ENCODE data around the gene TRMT44.
A peak's percentile ranks its signal among the peaks of the same experiment; 100 is the strongest.
"Not testable (repeated sequence)": the region's sequence is repeated elsewhere in the genome, so short reads cannot be mapped to it uniquely, and the experiment has no call there.

TRMT44 gene

DNA sequence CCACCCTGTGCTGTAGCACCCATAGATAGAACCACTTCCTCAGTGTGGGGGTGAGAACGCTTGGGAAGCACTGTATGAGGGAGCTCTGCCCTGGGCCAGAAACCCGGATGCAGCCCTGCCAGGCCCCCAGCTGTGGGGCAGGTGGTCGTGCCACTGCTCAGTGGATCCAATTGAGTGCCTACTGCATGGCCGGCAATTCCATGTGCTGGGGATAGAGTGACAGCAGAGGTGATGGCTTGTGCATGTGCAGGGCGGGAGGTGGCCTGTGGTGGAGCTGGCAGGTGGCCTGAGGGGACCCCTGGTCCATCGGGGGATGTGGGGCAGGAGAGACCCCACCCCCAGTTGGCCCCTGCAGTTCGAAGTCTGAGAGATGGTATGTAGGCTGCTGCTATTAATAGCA, 60.4 kb downstream of the TRMT44 start:
- no peak for DNase-seq

DNA sequence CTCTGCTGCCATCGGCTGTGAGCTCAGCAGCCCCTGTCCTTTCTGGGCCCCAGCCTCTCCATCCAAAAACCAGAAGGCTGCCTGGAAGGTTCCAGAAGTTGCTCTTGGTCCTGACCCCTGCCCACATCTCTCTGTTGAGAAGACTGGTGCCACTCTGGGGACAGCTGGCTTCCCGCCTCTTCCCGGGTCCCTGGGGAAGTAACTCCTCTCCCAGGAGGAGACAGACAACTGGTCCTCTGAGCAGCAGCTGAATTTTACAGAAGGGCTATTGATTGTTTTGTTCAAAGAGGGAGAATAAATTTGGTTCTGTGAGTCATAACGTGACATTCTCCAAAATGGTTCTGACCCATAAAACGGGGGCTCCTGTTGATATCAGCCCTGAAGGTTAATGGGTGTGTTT, 61.2 kb downstream of the TRMT44 start:
- DNase-seq = no peak

DNA sequence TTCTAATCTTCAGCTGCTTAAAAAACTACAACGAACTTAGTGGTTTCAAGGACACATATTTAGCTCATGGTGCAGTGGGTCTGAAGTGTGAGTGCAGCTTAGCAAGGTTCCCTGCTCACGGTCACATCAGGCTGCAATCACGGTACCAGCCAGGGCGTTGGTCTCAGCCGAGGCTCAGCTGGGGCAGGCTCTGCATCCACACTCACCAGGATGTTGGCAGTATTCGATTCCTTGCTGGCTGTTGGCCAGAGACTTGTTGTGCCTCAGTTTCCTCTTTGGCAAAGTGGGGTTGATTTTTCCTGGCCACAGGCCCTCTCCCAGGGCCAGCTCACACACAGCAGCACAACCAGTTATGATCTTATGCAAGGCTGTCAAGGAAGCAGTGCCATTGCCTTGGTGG, 61.8 kb downstream of the TRMT44 start:
- DNase-seq = no peak

DNA sequence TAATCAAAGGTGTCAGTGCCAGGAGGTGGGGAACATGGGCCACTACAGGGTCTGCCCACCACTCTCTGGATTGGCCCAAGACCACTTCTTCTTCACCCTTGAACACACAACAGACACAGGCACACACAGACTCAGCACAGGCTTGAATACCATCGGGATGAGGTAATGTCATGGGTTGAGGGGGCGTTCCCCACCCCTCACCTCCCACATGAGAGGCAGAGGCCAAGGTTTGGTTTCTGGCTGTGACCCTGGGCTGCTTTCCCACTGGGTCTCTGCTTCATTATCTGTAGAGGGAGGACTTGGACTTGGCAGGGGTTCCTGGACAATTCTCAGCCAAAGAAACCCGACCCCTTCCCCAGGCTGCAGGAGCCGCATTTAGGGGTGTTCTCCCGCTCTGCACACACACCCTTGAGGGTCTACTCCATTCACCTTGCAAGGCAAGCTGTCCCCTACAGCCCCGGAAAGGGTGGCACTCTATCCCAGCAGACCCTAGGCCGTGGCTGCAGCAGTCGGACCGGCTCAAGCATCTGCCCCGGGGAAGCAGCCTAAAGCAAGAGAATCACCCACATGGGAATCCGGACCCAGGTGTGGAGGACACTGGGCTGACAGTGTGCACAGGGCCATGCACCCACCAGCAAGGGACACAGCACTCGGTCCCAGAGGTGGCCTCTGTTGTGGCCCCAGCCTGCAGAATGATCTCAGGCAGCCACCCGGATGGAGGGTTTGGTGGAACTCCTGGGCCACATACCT, 62.4 kb downstream of the TRMT44 start:
- DNase-seq = no peak

DNA sequence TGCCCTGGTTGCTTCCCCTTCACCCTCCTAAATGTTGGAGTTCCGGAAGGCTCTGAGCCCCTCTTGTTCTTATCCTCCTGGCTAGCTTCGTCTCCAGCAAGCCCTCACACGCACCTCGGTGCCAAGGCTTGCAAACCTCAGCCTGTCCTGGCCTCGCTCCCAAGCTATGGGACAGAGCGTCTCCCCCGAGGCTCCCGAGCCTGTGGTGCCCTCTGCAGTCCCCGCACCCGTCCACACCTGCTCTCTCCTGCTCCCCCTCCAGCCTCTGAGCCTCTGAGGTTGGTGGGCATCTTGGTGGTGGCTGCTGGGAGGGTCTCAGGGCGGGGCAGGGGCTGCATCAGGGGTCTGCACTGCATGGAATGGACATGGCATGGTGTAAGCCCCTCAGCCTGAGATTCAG, 63.2 kb downstream of the TRMT44 start:
- DNase-seq = no peak

DNA sequence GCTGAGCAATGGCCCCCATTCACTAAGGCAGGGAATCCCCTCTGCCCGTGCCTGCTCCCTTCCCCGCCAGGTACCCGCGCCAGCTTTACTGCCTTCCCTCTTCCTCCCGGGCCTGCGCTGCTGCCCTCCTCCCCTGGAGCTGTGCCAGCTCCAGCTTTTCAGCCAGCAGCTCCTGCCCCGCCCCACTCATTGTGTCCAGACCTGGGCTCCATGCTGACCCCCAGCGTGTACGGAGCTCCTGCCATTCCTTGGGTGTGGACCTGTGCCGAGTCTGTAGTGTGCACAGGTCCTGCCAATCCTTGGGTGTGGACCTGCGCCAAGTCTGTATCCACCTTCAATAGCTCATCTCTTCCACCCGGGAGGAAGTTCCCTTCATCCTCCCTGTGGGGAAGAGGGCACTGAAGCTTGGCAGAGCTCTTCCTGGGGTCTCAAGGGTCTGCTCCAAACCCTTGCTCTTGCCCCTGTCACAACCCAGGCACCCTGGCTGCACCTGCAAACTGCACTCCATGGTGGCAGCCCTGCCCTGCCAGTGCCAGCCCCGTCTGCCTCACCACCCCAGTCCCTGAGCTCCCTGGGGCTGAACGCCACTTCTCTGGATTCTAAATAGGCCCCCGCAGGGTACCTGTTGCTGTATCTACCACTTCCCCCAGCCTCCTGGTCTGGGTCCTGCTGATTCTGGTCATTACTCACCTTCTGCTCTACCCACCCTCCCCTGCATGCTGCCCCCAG, 63.9 kb downstream of the TRMT44 start:
- peak; percentile 46 for DNase-seq

DNA sequence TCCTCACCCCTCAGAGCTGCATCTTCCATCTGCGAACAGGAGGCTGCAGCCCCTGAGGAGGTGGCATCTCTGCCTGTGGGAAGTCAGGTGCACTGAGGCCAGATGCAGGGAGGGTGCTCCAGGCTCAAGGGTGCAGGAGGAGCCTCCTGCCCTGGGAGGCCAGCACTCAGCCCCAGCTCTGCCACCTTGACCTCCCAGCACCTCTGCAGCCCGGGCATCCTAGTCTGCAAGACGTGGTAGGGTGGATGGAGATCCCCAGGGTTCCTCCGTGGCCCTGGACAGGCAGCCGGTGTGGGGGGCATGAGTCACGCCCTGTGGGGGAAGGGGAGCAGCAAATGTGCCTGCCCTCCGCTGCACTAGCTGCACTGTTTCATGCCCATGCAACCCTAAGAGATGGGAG, 64.7 kb downstream of the TRMT44 start:
- no peak for DNase-seq

DNA sequence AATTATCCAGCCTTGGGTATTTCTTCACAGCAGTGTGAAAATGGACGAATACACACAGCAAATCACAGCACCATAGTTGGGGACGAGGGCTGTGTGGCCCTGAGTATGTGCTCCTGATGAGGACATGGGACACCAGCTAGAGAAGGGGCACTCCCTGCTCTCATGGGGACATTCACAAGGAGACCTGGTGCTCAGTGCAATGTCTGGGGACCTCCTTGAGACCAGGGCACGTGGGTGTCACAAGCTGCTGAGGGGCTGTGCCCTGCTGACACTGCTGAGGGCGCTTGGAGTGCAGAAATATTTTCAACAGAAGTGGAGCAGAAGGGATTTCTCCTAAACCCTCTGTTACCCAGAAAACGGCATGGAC, 65.4 kb downstream of the TRMT44 start:
- no peak for DNase-seq

DNA sequence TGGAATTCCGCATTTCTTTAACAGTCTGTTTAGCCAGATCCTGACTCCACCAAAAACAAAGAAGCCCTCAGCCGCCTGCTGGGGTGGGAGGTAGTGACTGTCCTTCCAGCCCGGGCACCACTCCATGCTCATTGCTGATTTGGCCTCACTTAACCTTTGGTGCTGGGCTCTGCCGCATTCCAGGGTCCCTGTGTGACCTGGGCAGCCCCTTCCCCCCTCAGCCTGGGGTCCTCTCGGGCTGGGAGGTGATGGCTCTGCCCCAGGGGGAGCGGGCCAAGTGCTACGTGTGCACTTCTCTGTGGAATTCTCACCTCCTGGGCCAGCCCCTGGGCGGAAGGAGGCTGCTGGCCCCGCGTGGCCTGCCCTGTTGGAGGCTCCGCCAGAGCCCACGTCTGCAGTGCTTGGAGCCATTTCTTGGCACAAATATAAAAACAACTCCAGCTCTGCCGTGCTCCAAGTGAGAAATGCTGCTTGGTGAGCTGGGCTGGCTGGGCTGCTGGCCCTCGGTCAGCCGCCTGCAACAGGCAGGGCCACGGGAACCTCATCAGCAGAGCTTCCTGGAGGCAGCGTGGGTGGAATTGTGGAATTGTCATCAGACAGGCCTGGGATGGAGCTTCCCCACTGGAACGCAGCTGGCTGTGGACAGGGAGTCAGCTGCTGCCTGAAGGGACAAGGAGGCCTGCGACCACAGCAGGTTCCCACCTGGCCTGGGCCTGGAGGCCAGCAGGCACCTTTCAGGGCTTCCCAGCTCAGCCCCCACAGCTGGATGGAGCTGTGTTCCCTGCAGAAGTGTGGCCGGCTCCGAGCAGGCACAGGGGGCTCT, 66.0 kb downstream of the TRMT44 start:
- no peak for DNase-seq

DNA sequence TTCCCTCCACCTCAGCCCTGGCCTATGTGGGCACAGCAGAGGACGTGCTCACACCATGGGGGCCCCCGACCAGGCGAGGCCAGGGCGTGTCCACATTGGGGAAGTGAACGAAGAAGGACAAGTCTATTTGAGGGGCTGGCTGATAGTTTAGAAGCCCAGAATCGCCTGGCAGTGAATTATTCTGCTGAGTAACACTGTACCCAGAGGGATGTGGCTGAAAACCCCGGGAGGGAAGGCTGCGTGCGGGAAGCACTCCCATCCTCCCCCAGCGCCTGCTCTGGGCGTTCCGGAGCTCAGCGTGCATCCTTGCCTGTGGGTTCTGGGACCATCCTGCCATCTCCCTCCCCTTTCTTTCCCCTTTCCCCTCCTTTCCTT, 66.6 kb downstream of the TRMT44 start:
- DNase-seq = no peak

DNA sequence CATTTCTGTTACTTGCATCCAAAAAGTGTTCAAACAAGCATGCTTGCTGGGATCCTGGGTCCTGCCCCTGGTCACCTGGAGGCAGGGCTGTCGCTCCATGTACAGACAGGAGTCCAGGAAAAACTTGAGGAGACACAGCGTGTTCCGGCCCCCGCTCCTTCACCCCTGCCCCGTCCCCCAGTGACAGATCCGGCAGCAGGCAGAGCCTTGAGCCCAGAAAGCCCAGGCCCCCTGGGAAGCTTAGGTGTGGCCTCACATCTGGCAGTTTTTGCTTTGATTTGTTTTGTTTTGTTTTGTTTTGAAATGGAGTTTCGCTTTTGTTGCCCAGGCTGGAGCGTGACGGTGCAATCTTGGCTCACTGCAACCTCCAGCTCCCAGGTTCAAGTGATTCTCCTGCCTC, 67.0 kb downstream of the TRMT44 start:
- no peak for DNase-seq

DNA sequence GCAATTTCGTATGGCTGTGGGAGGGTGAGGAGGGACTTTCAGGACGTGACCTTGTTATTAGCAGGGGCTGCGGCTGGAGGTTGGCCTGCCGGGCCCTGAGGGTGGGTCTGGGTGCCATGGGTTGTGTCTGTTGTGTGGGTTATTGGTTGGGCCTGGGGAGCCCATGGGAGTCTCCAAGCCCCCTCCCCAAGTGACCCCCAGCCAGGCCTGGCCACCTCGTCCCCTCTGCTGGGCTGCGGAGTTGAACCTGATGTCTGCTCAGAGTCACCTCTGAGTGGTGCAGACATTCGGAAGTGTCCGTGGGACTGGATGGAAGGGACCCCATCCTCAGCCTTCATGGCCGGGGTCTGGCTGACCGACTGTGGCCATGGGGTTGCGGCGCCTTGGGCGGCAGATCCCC, 67.7 kb downstream of the TRMT44 start:
- DNase-seq = no peak

DNA sequence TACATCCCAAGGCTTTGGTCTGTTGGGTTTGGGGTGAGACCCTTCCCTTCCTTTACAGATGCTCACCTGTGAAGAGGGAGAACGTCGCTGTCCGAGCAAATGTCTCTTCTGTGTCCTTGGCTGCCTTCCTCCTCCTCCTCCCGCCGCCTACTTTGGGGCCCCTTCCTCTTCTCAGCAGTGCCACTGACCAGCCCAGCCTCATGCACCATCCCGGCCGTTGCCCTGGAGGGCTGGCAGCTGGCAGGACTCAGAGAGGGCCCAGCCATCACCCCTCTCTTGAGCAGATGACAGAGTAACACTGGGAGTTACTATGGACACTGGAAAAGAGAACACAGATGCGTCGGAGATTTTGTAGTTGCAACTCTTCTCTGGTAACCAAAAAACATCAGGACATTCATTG, 68.2 kb downstream of the TRMT44 start:
- no peak for DNase-seq

DNA sequence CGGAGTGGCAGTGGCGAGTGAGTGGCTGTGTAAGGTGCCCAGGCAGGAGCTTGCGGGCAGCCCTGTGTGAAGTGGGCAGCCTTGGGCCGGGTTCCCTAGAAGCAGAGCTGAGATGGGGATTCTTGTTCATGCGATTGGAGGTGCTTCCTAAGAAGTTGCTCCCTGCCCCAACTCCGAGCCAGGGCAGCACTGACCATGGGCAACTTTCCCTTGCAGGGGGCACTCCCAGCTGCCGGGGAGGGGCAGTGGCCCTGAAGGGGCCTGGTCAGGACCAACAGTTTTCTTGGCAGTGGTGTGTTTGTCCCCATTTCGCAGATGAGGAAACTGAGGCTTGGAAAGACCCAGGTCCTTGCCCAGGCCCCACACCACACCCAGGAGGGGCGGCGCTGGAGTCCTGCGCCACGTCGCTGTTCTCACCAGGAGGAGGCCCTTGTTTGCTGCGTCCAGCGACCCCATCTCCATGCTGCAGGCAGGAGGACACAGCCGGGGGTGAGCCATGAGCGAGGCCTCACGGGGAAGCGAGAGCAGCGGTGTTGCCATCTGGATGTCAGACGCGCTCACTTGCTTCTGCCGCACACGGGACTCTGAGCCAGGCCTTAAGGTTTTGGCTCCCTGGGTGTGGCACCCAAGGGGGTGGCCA, 68.9 kb downstream of the TRMT44 start:
- no peak for DNase-seq

DNA sequence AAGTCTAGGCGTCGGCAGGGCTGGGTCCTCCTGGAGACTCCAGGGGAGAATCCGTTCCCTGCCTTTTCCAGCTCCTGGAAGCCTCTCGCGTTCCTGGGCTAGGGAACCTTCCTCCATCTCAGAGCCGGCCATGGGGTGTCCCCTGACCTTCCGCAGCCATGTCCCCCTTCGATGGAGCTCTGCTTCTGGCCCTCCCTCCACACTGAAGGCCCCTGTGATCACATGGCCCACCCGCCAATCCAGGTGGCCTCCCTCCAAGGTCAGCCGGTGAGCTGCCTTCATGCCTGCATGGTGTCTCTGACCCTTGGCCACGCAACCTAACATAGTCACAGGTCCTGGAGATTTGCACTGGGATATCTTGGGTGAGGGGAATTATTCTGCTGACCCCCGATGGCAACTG, 69.6 kb downstream of the TRMT44 start:
- DNase-seq = no peak

DNA sequence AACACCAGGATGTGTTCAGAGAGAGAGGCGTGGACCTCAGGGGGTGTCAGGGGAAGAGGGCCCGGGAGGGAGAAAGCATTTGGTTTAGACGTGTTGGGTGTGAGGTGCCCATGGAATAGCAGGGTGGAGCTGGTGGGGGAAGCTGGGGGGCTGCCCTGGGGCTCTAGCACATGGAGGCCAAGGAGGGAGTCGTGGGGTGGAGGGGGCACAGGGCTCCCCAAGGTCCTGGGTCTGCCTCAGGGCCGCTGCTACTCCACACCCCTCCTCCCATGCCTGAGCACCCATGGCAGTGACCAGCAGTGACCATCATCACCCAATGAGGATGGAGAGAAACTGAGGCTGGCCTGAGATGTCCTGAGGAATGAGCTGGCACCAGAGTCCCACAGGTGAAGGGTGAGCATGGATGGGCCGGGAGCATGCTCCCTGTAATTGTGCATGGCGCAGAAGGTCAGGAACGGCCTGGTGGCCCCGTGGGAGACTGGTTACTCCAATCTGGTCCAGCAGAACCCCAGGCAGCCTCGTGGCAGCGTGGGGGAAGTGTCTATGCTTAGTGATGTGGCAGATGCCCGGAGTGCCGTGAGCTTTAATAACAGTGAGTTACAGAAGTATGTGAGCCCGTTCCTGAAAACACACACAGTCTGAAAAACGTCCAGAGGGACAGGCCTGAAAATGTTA, 70.2 kb downstream of the TRMT44 start:
- no peak for DNase-seq

DNA sequence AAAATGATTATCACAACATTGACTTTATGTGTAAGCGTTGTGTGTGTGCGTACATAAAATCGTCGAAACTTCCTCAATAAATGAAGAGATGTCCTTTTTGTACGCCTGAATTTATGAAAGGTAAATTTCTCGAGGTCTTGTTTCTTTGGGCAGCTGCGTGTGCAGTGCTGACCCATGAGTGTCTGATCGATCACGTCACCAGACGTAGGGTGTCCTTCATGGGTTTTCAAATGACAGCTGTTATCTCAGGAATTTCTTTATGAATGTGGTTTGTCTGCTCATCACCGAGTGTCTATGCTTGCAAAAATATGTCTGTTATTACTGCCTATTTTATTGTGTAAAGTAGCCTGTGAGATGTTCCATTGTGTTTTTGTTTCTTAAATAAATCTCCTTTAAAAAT, 71.9 kb downstream of the TRMT44 start:
- DNase-seq = no peak

DNA sequence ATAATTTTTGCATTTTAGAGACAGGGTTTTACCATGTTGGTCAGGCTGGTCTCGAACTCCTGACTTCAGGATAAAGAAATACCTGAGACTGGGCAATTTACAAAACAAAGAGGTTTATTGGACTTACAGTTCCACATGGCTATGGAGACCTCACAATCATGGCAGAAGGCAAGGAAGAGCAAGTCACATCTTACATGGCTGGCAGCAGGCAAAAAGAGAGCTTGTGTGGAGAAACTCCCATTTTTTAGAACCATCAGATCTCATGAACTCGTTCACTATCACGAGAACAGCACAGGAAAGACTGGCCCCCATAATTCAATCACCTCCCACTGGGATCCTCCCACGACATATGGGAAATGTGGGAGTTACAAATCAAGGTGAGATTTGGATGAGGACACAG, 72.5 kb downstream of the TRMT44 start:
- not testable (repeated sequence) for DNase-seq

DNA sequence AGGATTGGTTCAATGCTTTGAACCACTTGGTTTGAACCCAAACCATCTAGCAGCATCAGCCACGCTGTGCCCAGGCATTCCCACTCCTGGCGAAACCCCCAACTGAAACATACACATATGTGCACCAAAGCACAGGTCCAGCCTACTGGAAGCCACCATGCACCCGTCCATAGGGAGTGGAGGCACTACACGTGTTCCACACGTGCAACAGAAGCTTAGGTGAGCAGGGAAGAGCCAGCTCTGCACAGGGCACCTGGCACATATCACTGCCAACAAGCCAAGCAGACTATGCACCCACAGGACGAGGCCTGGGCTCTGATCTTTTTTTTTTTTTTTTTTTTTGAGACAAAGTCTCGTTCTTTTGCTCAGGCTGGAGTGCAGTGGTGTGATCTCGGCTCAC, 73.4 kb downstream of the TRMT44 start:
- DNase-seq = no peak

DNA sequence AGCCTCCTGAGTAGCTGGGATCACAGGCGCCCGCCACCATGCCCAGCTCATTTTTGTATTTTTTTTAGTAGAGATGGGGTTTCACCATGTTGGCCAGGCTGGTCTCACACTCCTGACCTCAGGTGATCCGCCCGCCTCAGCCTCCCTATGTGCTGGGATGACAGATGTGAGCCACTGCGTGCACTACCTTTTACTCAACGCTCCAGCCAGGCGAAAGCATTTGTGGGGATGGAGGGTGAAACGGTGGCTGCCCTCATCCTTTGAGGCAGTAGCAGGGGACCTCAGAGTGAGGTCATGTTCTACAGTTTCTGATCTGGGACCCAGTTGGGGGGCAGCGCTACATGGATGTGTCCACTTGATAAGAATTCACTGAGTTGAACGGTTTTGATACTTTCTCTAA, 73.8 kb downstream of the TRMT44 start:
- DNase-seq = no peak

DNA sequence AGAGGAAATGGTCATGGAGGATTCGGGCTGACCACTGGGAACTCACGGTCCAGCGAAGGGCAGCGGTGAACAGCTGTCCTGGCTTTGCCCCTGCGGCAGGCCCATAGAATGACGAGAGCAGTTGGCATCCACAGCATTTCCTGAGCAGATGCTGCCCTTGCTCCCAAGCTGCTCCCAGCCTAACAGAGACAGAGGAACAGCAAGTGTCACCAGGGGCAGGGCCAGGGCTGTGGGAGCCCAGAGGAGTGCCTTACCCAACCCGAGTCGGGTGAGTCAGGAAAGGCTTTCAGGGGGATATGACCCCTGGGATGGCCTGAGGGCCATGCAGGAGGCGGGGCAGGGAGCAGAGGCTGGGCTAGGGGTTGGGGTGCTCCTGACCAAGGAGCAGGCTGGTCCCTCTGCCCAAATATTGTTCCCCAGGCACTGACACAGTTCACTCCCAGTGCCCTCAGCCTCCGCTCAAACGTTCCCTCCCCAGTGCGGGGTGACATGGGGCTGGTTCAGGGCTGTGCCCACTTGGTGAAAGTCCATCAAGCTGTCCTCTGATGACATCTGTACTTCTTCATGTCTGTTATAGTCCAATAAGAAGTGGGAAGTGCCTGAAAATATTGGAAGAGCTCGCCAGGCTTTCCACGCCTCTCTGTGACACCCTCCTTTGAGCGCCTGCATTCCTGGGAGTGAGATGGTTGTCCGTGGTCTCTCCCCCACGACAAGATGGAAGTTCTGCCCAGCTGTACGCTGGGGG, 74.9 kb downstream of the TRMT44 start:
- DNase-seq = no peak

DNA sequence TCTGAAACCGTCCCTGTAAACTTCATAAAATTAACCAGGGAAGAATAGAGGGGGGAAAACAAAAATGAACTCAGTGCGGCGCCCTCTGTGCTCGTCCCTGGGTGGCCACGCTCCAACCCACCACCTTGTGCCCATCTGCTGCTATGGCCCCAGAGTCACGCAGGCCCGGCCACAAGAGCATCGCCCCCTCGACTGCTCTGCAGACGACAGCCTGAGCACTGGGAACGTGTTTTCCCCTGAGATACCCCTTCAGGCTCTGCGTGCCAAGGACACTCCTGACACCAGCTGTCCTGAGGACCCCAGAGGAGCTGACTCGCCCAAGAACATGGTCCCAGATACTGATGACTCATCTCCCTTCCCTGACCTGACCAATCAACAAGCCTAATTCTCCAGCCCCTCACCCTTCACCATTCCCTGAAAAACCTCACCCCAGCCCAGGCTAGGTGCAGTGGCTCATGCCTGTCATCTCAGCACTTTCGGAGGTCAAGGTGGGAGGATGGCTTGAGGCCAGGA, 75.5 kb downstream of the TRMT44 start:
- no peak for DNase-seq

All from NCI-H1092 (cell line).